ENCODE data around the gene XRN1. TPM values are rescaled to one million over a fixed set of nuclear protein-coding genes. Genes with fewer than 3 reads are reported as not detected.
"Not testable (repeated sequence)": the region's sequence is repeated elsewhere in the genome, so short reads cannot be mapped to it uniquely, and the experiment has no call there.

The XRN1 gene
- total RNA-seq, 1 donor, result 57.5 TPM

DNA sequence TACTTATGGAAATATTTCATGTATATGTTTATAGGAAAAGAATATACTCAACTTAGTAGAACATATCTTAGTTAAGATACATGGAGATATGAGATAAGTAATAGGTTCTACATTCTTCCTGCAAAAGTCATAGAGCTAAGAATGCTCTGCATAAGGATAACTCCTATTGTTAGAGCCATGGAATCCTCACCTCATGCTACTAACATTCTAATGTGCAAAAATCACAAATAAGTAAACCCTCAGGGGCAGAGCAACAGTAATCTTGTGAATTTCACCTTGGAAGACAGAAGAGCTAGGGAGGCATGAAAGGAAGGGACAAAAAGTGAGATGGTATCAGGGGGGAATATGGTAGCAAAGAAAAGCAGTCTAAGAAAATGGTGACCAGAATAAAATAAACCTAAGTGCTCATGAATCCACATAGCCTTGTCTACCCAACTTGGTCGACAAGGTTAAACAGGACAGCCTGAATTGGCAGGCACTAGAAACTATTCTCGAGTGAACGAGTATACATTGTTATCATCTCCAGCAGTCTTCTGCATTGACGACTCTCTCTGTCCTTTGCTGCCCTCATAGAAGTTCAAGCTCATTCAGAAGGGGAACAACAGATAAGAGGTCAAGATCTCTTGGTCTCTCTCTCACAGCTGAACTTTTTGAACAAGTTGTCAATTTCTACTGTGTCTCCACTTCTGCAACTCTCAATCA, 52.8 kb downstream of the XRN1 start:
- no peak overlapping the region for H3K4me2 ChIP-seq (ENCODE audit: insufficient read depth, low read length)
- no peaks in the 10 kb centered on the region for H3K9me3 ChIP-seq (ENCODE audit: low read depth, low read length)
- TF ChIP-seq, protein P1, sequence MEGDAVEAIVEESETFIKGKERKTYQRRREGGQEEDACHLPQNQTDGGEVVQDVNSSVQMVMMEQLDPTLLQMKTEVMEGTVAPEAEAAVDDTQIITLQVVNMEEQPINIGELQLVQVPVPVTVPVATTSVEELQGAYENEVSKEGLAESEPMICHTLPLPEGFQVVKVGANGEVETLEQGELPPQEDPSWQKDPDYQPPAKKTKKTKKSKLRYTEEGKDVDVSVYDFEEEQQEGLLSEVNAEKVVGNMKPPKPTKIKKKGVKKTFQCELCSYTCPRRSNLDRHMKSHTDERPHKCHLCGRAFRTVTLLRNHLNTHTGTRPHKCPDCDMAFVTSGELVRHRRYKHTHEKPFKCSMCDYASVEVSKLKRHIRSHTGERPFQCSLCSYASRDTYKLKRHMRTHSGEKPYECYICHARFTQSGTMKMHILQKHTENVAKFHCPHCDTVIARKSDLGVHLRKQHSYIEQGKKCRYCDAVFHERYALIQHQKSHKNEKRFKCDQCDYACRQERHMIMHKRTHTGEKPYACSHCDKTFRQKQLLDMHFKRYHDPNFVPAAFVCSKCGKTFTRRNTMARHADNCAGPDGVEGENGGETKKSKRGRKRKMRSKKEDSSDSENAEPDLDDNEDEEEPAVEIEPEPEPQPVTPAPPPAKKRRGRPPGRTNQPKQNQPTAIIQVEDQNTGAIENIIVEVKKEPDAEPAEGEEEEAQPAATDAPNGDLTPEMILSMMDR (IDR thresholded peaks at IDR 0.05; ENCODE audit: extremely low read depth, low read depth, low read length), result no peak
- no peaks in the 10 kb centered on the region for H3K4me1 ChIP-seq (ENCODE audit: insufficient read depth, low read length)
- no peak overlapping the region for H3K4me3 ChIP-seq (ENCODE audit: insufficient read depth, low read length)
- no peak for DNase-seq (ENCODE audit: insufficient read length, low spot score, missing footprints)
- H3K36me3 ChIP-seq (ENCODE audit: insufficient read depth, low read length), result peaks cover 47% of the 10 kb centered on the region
- H3K27me3 ChIP-seq (ENCODE audit: insufficient read depth, low read length), result no peaks in the 10 kb centered on the region
- H3K79me2 ChIP-seq (ENCODE audit: insufficient read depth, low read length), result no peaks in the 10 kb centered on the region
- H3K27ac ChIP-seq (ENCODE audit: low read depth, low read length), result no peak overlapping the region
- no peak overlapping the region for H2AFZ ChIP-seq (ENCODE audit: low read length)
- no peaks in the 10 kb centered on the region for H4K20me1 ChIP-seq (ENCODE audit: insufficient read depth, low read length)

DNA sequence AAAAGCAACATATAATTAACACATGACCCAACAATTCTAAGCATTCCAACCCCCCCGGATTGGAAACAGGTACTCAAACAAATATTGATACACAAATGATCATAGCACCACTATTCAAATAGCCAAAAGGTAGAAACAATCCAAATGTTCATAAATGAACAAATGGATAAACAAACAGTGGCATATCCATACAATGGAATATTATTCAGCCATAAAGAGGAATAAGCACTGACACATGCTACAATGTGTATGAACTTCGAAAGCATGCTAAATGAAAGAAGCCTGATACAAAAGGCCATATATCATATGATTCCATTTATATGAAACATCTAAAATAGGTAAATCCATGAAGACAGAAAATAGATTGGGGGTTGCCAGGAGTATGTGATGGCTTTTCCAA, 62.8 kb downstream of the XRN1 start:
- no peaks in the 10 kb centered on the region for H4K20me1 ChIP-seq (ENCODE audit: insufficient read depth, low read length)

DNA sequence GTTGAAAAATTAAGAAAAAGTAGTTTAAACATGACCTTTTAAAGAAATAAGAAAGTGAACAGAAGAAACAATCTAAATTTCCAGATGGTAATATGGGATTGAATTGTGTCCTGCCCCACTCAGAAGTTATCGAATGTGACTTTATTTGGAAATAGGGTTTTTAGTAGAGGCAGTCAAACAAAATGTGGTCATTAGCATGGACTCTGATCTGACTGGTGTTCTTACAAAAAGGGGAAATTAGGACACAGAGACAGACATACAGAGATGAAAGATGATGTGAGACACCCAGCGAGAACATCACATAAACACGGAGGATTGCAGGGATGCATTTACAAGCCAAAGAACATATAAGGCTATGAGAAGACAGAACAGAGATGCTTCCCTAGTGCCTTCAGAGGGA, 73.2 kb downstream of the XRN1 start:
- H4K20me1 ChIP-seq (ENCODE audit: insufficient read depth, low read length), result no peaks in the 10 kb centered on the region
- H3K36me3 ChIP-seq (ENCODE audit: insufficient read depth, low read length), result no peaks in the 10 kb centered on the region
- H3K27ac ChIP-seq (ENCODE audit: low read depth, low read length), result no peak overlapping the region
- no peak overlapping the region for H3K4me2 ChIP-seq (ENCODE audit: insufficient read depth, low read length)
- H2AFZ ChIP-seq (ENCODE audit: low read length), result no peak overlapping the region
- H3K4me3 ChIP-seq (ENCODE audit: insufficient read depth, low read length), result no peak overlapping the region
- DNase-seq (ENCODE audit: insufficient read length, low spot score, missing footprints), result no peak
- TF ChIP-seq, protein P1 (IDR thresholded peaks at IDR 0.05; ENCODE audit: extremely low read depth, low read depth, low read length), result no peak
- no peaks in the 10 kb centered on the region for H3K9me3 ChIP-seq (ENCODE audit: low read depth, low read length)
- no peaks in the 10 kb centered on the region for H3K79me2 ChIP-seq (ENCODE audit: insufficient read depth, low read length)
- no peaks in the 10 kb centered on the region for H3K4me1 ChIP-seq (ENCODE audit: insufficient read depth, low read length)
- no peaks in the 10 kb centered on the region for H3K27me3 ChIP-seq (ENCODE audit: insufficient read depth, low read length)

More for the DNA sequence above, 62.8 kb downstream of the XRN1 start:
- Histone ChIP-seq H3K27ac (ENCODE audit: low read depth, low read length) (no peak overlapping the region), H3K4me2 (ENCODE audit: insufficient read depth, low read length) (no peak overlapping the region), H3K4me3 (ENCODE audit: insufficient read depth, low read length) (no peak overlapping the region), H3K4me1 (ENCODE audit: insufficient read depth, low read length) (no peaks in the 10 kb centered on the region), H3K36me3 (ENCODE audit: insufficient read depth, low read length) (peaks cover 27% of the 10 kb centered on the region), H3K79me2 (ENCODE audit: insufficient read depth, low read length) (no peaks in the 10 kb centered on the region), H3K27me3 (ENCODE audit: insufficient read depth, low read length) (no peaks in the 10 kb centered on the region), H2AFZ (ENCODE audit: low read length) (no peak overlapping the region), H3K9me3 (ENCODE audit: low read depth, low read length) (no peaks in the 10 kb centered on the region)
- no peak for DNase-seq (ENCODE audit: insufficient read length, low spot score, missing footprints)
- TF ChIP-seq, protein P1 (IDR thresholded peaks at IDR 0.05; ENCODE audit: extremely low read depth, low read depth, low read length), result no peak

DNA sequence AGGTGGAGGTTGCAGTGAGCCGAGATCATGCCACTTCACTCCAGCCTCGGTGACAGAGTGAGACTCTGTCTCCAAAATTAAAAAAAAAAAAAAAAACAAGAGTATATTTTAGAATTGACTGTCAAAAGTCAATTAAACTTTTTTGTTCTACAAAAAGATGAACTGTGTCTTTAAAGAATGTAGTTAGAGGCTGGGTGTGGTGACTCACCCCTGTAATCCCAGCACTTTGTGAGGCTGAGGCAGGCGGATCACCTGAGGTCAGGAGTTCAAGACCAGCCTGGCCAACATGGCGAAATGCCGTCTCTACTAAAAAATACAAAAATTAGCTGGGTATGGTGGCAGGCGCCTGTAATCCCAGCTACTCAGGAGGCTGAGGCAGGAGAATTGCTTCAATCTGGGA, 78.3 kb downstream of the XRN1 start:
- H3K4me3 ChIP-seq (ENCODE audit: insufficient read depth, low read length); H3K4me2 ChIP-seq (ENCODE audit: insufficient read depth, low read length); H3K27me3 ChIP-seq (ENCODE audit: insufficient read depth, low read length); H3K9me3 ChIP-seq (ENCODE audit: low read depth, low read length); H2AFZ ChIP-seq (ENCODE audit: low read length); H4K20me1 ChIP-seq (ENCODE audit: insufficient read depth, low read length); H3K4me1 ChIP-seq (ENCODE audit: insufficient read depth, low read length); DNase-seq (ENCODE audit: insufficient read length, low spot score, missing footprints); H3K79me2 ChIP-seq (ENCODE audit: insufficient read depth, low read length); H3K36me3 ChIP-seq (ENCODE audit: insufficient read depth, low read length); H3K27ac ChIP-seq (ENCODE audit: low read depth, low read length): not testable (repeated sequence)

Measured in osteoblast (primary cell).